Stimulated activated CD4-positive, alpha-beta T cell treated with anti-CD3 and anti-CD28 coated beads, Interleukin-15, amount 100 ng/mL, for 24 hours (primary cell): Measurements from ENCODE around the gene SAMD4A.

Experiments
- DNase-seq: peaks from one replicate; pipeline ENCODE4 v3.0.0-alpha.2; 2020

SAMD4A gene

GRCh38 chr14:54711812-54712464, 145.0 kb downstream of the SAMD4A start:
- DNase-seq = no peak

DNA sequence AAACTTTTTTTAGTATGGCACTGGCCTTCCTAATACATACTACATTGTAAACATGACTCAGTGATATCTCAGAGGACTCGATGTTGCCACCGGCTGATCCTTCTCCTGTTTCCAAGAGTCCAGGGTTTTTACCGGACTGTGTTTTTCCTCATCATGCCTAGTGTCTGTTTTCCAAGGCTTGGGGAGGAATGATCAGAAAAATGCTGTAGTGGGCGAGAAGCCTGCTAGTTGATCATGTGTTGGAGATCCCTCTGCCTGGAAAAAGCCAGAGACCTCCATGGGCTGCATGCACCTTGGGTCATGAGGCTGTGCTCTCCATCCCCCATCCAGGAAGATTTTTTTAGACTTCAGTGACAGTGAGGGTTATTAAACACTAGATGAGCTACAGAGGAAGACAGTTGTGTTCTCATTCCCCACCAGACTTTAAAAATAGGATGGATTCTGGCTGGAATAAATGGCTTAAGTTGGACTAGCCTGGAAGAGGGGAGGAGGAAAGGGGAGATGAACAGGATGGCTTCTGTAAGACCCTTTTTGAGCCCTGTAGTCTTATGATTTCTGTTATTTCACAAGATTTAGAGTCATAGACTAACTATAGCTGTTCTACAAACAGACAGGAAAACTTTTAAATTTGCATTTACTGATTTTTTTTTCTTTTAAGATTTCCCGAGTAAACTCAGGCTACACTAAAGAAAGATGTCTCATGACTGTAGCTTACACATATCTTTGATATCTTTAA, 145.7 kb downstream of the SAMD4A start:
- DNase-seq = no peak

DNA sequence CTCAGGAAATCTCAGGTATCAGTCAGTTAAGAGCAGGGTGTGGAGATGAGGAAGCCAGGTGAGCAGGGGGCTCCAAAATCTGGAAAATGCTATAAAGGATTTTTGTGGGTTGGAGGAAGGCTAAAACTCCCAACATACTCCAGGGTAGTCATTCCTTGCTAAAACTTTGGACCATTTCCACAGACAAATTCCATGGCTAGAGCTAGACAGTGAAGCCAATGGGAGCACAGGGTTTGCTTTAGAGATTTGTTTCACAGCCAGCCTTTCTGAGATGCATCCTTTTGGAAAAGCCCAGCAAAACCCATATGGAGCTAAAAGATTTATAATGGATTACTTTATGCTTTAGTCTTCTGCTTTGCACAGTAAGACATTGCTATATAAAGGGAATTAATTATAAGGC, 146.5 kb downstream of the SAMD4A start:
- no peak for DNase-seq

DNA sequence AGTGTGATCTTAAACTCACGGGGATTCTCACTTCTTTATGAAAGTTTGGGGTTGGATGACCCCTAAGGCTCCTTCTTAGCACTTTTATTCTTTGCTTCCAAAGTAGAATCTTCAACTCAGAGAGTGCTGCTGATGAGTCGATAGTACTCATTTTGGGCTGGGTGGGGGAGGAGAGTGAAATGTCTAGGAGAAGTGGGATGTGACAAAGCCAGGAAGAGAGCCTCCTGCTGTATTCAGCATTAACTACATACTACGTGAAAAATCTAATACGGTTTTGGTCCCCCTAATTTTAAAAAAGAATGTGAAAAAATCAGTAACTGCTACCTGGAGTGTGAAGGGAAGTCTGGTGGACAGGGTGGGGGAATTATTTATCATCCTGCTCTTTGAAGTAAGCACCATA, 148.3 kb downstream of the SAMD4A start:
- no peak for DNase-seq

DNA sequence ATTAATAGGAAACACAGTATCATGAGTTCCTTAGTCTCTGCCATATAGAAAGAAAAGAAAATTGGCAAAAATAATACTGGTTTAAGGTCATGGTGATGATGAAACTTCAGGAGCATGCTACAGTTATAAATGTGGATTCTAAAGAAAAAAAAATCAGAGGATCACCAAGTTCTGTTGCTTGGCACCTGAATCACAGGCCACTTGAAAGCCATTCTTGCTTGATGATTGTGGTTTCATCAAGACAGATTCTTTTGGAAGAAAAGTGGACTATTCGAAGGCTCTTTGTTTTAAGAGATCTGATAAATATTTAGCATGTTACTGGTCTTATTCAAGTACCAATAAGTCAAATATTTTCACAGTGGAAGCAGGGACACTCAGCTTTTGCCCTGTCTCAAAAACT, 148.9 kb downstream of the SAMD4A start:
- no peak for DNase-seq

- DNase-seq = no peak
These were observed 149.9 kb downstream of the SAMD4A start for GRCh38 chr14:54716862-54717261.

DNA sequence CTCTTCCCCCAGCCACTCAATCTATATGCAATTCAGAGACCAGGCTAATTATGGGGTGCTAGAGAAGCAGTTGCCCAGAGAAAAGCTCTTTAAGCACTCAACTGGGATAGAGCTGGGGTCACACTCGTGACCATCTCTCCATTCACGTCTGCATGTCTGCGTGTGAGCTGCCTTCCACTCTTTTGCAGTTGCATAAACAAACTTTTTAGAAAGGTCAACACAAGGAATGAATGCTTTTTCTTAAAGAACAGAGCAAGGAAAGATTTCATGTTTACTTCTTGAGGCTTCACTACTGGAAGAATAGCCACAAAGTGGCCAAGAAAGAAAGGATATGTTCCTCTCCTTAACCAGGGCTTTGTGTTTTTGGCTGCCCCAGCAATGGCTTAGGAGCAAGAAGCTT, 151.1 kb downstream of the SAMD4A start:
- DNase-seq = no peak

DNA sequence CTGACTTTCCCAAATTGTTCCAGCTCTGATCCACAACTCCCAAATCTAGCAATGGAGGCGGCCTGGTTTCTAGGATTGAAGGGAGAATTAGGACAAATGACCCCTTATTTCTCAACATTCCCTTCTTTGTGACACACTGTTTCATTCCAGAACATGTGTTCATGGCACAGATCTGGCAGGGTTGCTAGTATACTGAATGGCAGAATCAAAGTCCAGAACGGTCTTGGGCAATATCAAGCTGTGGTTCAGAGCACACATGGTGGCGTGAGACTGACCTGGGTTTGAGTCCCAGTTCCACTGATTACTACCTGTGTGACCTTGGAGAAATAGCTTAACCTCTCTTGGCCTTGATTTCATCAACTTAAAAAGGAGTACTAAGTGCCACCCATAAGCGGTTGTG, 152.5 kb downstream of the SAMD4A start:
- DNase-seq = no peak

- no peak for DNase-seq
These were observed 156.0 kb downstream of the SAMD4A start for GRCh38 chr14:54722791-54723432.

DNA sequence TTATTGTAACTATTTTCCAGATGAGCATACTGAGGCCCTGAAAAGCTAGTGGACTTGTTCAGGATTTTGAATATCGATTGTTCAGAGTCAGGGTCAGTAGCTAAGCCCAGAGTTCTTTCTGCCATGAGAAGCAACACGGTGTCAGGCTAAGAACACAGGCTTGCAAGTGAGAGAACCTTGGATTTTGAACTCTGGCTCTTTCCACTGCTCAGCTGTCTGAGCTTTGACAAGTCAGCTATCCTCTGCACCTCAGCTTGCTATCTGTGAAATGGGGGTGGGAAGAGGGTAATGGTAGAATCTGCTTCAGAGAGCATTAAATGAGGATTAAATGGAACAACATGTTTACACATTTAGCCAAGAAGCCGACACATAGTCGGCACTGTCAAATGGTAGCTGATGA, 157.2 kb downstream of the SAMD4A start:
- no peak for DNase-seq

DNA sequence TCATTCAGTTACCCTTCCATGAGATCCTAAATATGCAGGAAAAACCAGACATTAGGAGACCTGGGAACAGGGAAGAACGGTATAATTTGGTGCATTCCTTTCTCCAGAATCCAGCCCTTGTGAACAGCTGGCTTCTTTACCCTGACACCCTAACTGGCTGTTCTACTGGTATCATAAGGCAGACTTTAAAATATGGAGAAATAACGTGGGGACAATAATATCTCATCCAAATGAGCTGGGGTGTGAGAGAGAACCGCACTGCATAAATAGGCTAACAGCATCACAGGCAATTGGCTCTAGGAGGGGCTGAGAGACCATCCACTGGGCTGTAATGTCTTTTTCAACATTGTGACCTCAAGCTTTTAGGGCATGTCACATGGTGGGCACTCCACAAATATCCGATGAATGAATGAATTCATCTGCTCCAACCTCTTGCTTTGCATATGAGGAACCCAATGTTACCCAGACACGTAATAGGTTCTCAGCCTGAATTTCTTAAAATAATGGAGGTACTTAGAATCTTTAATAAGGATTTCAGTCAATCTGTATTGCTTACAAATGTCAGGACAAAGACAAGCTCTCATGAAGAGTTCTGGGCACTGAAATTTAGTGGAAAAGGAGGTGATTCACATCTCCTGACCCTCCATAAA, 157.9 kb downstream of the SAMD4A start:
- no peak for DNase-seq

- no peak for DNase-seq
These were observed 159.1 kb downstream of the SAMD4A start for GRCh38 chr14:54725998-54726397.

GRCh38 chr14:54727929-54728328, 161.0 kb downstream of the SAMD4A start:
- no peak for DNase-seq

- no peak for DNase-seq
These were observed 162.0 kb downstream of the SAMD4A start for GRCh38 chr14:54728700-54729527.

GRCh38 chr14:54730156-54730961, 163.4 kb downstream of the SAMD4A start:
- DNase-seq = peak; percentile 55

DNA sequence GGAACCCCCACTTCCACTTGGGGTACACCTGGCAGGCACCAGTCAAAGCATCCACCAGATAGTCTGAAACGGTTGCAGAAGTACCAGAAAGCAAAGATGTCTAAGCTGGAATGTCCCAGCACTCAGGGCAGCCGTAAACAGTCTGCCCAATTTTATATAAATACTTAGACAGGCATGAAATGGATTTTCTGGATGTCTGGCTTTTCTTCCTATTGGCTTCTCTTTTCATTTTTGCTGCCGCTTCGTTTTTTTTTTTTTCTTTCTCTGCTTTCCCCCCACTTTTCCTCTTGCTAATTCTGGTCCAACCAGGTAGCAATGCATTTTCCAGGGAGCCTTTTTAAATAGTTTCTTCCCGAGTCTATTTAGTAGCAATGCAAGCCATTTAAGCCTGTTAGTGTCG, 168.0 kb downstream of the SAMD4A start:
- DNase-seq = no peak

DNA sequence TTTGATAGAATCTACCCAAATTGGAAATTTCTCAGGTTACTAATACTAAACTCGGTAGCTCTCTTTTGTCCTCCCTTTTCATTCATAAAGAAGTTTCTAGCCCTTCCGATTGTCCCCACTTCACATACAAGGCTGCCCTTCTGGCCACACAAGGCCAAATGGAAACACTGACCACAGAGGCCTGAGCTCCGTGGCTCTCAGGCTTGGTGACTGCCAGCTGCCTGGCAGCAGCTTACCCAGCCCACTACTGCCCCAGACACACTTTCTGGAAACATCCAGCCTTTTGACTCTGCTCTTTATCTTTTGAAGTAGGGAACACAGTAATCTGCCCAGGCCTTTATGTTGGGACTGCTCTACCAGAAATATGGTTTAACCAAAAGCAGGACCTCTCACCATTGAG, 168.5 kb downstream of the SAMD4A start:
- no peak for DNase-seq

GRCh38 chr14:54737132-54737711, 170.3 kb downstream of the SAMD4A start:
- peak; percentile 9 for DNase-seq

DNA sequence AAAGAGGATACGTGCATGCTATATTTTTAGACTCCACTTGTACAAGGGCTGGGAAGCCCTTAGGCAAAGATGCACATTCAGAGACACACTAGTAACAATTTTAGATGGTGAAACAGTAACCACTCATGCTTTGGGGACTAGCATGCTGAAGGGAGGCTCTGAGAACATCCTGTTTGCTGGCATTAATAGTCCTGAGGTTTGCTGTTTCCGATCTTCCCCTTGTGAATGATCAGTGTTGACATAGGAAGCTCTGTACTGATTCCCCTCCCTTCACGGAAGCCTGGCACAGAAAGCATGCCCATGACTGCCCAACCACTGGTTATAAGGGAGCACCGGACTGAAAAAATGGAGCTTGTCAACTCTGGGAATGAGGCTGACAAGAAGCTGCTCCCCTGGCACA, 171.1 kb downstream of the SAMD4A start:
- no peak for DNase-seq

GRCh38 chr14:54739514-54739913, 172.6 kb downstream of the SAMD4A start:
- DNase-seq = no peak
